GM12878 (cell line): ENCODE results near the gene MED10. TPM values are rescaled to one million over a fixed set of nuclear protein-coding genes. Genes with fewer than 3 reads are reported as not detected.

ENCODE experiments used
- ATAC-seq: fragments of 200-7000 bp; cut with Tn5 transposase; 3 replicates; pipeline ENCODE4 v1.9.1; 2020; ENCODE audit warnings: mild to moderate bottlenecking, moderate library complexity
- BruUV-seq: library from RNA; stranded (reverse); fragments of 400-500 nt; replicated peaks from 2 replicates; lab custom pipeline; 2021; lab: Mats Ljungman, UMichigan
- CTCF ChIA-PET: fragments of 300-600 bp; sonication (Branson Sonifier 250); formaldehyde crosslinking; extraction: SDS; loops from one replicate; lab custom pipeline; 2021; ENCODE audit warnings: inconsistent platforms; lab: Yijun Ruan, JAX
- POLR2A ChIA-PET: fragments of 350-600 bp; formaldehyde crosslinking; extraction: SDS; loops from one replicate; lab custom pipeline; 2021; ENCODE audit warnings: inconsistent platforms; lab: Charles Lee
- RAD21 ChIA-PET: fragments of 300-600 bp; sonication (Branson Sonifier 250); formaldehyde crosslinking; loops from one replicate; lab custom pipeline; 2023; ENCODE audit warnings: antibody characterized with exemption; ENCODE audit not compliant: unreplicated experiment; lab: Charles Lee
- SMC1A ChIA-PET: fragments of 300-600 bp; sonication (Branson Sonifier 250); formaldehyde crosslinking; loops from one replicate; lab custom pipeline; 2023; ENCODE audit not compliant: unreplicated experiment, uncharacterized antibody; lab: Charles Lee
- DNase-seq: peaks from one replicate; pipeline ENCODE4 v3.0.0-alpha.2; 2011; ENCODE audit warnings: low read depth, low spot score
- FAIRE-seq: peaks from 3 replicates; lab custom pipeline; 2011; peaks lifted over from hg19 to GRCh38; lab: Jason Lieb, UNC
- H2AFZ ChIP-seq: 2 replicates; pipeline ENCODE4 v1.6.0; 2011; ENCODE audit warnings: low read depth, low read length, control low read depth; ENCODE audit not compliant: control insufficient read depth
- H3K27ac ChIP-seq: 2 replicates; pipeline ENCODE4 v1.5.1; 2011; ENCODE audit warnings: control low read depth; ENCODE audit not compliant: control insufficient read depth, insufficient read depth
- H3K27me3 ChIP-seq, 2 experiments: replicated peaks in 1 of 2; 2 replicates each; pipeline versions ENCODE4 v1.6.0 to v1.6.1; 2011; ENCODE audit warnings: low read length in 1 of 2; ENCODE audit not compliant: control insufficient read depth in 2 of 2, insufficient read depth in 2 of 2
- H3K36me3 ChIP-seq, 2 experiments: 2 replicates each; pipeline ENCODE4 v1.5.1; 2011; ENCODE audit warnings: low read length in 1 of 2; ENCODE audit not compliant: control insufficient read depth in 2 of 2, insufficient read depth in 2 of 2
- H3K4me1 ChIP-seq: 2 replicates; pipeline ENCODE4 v1.6.1; 2011; ENCODE audit warnings: mild to moderate bottlenecking, low read length, moderate library complexity, mixed read lengths; ENCODE audit not compliant: control insufficient read depth, insufficient read depth
- H3K4me2 ChIP-seq: 2 replicates; pipeline ENCODE4 v1.6.0; 2011; ENCODE audit warnings: control low read depth; ENCODE audit not compliant: control insufficient read depth, insufficient read depth
- H3K4me3 ChIP-seq: fragments of 200-600 bp; sonication (generic); 2 replicates; pipeline ENCODE4 v1.5.1; 2016
- H3K79me2 ChIP-seq: 2 replicates; pipeline ENCODE4 v1.6.0; 2011; ENCODE audit warnings: low read length; ENCODE audit not compliant: control insufficient read depth, insufficient read depth
- H3K9ac ChIP-seq: 2 replicates; pipeline ENCODE4 v1.8.0; 2011; ENCODE audit warnings: low read length, control low read depth, mixed read lengths; ENCODE audit not compliant: control insufficient read depth, insufficient read depth
- H3K9me3 ChIP-seq: replicated peaks from 3 replicates; pipeline ENCODE4 v1.5.1; 2011; ENCODE audit warnings: mild to moderate bottlenecking, low read length; ENCODE audit not compliant: control insufficient read depth, insufficient read depth
- H4K20me1 ChIP-seq: 2 replicates; pipeline ENCODE4 v1.6.0; 2011; ENCODE audit not compliant: control insufficient read depth, insufficient read depth
- EED ChIP-seq: sonication (generic); IDR thresholded peaks from 2 replicates; pipeline ENCODE4 v1.6.1; 2016; ENCODE audit warnings: antibody characterized with exemption, low read depth
- GATAD2B ChIP-seq: fragments of 450-650 bp; conservative IDR thresholded peaks from 2 replicates; pipeline ENCODE4 v1.6.1; 2017; ENCODE audit warnings: low read depth, mild to moderate bottlenecking, moderate library complexity
- MYC ChIP-seq: IDR thresholded peaks from 2 replicates; pipeline ENCODE4 v1.6.1; 2011; ENCODE audit warnings: mild to moderate bottlenecking, low read length, moderate library complexity, inconsistent platforms; ENCODE audit not compliant: insufficient read depth, insufficient replicate concordance, insufficient read length, severe bottlenecking
- RBBP5 ChIP-seq: fragments of 200-600 bp; sonication (generic); conservative IDR thresholded peaks from 2 replicates; pipeline ENCODE4 v1.6.1; 2016
- SMARCA5 ChIP-seq: fragments of 450-650 bp; IDR thresholded peaks from 2 replicates; pipeline ENCODE4 v1.6.1; 2017; ENCODE audit warnings: mild to moderate bottlenecking
- ZBTB33 ChIP-seq: fragments of 450-650 bp; IDR thresholded peaks from 2 replicates; pipeline ENCODE4 v1.6.1; 2017; ENCODE audit warnings: mild to moderate bottlenecking
- ZNF622 ChIP-seq: fragments of 450-650 bp; IDR thresholded peaks from 2 replicates; pipeline ENCODE4 v1.6.1; 2017; ENCODE audit warnings: mild to moderate bottlenecking, inconsistent platforms
- WGBS: methylation state at CpG from one replicate; pipeline ENCODE4 v1.1.6; 2016; ENCODE audit warnings: low lambda C conversion rate; ENCODE audit not compliant: insufficient replicate concordance, insufficient coverage; ENCODE audit errors: missing lambda C conversion rate; 5-methylcytosine and 5-hydroxymethylcytosine counted together
- in situ Hi-C: fragments of 300-500 bp; cut with MboI; formaldehyde crosslinking; loops from 9 replicates; pipeline ENCODE4 v1.14.3; 2018; ENCODE audit warnings: mixed read lengths
- intact Hi-C: fragments of 100-400 bp; cut with micrococcal nuclease; formaldehyde crosslinking; loops from one replicate; pipeline ENCODE4 v1.14.2; 2022; ENCODE audit not compliant: unreplicated experiment
- polyA plus RNA-seq, 11 experiments: library from polyadenylated mRNA; depleted of rRNA in 4 of 11; unstranded in 6 of 11; stranded (reverse) in 5 of 11; fragments of >200 nt; fragmentation: Nextera tagmentation in 4 of 11; fragmentation: Illumina TruSeq in 1 of 11; extraction: Ambion mirVana in 4 of 11; extraction: Trizol in 1 of 11; gene quantifications; 1 replicate in 1 of 11; 2 replicates in 10 of 11; pipeline versions ENCODE4 v1.2.1 to v1.2.3, GENCODE V29; 2011 to 2016; ENCODE audit warnings: inconsistent platforms in 2 of 11, missing spikeins in 2 of 11, low read depth in 1 of 11
- total RNA-seq, 4 experiments: library from RNA; depleted of rRNA in 3 of 4; stranded (reverse); fragments of >200 nt in 3 of 4; fragmentation: Illumina TruSeq in 1 of 4; extraction: Trizol in 1 of 4; gene quantifications; 2 replicates each; pipeline versions ENCODE4 v1.2.1 to v1.2.3, GENCODE V29; 2013 to 2021
- TF ChIP-seq, protein P1 (sequence below): IDR thresholded peaks from 2 replicates; pipeline ENCODE4 v1.6.1; 2012; ENCODE audit warnings: mild to moderate bottlenecking, low read depth, low read length

Gene MED10
- total and polyA plus RNA-seq, 10 of the 15 experiments (the other 5 are each of a cell fraction or from before 2014, with no cell fraction given): 21.2 to 111 (median 46.6) TPM

- FAIRE-seq: no peak
- Histone ChIP-seq H2AFZ (peak overlapping the region; percentile 83), H3K36me3 (peaks cover 5 to 27% of the 10 kb centered on the region in 2 experiments), H3K27ac (peak overlapping the region; percentile 30; the same call in 1 of the 2 replicates)
- no peak for DNase-seq
- ATAC-seq: peak; percentile 27
- in situ Hi-C loops: loop anchor here (10.0 kb wide), 1 partner anchor 356 kb away; no protein-coding TSS in a partner anchor
- intact Hi-C loops: loop anchor here (2.0 to 10.0 kb wide), 5 partner anchors 104 to 626 kb away; partner anchors contain the start of gene TENT4A
- no peak for TF ChIP-seq RBBP5
- peak; percentile 14; the same call in 1 of the 2 replicates for TF ChIP-seq SMARCA5
- no peak for TF ChIP-seq EED
- TF ChIP-seq, all 136 proteins: peak for 1
- ChIA-PET POLR2A (interaction anchor here (0.7 to 0.9 kb wide), 3 partner anchors 11 to 95 kb away, joined by 3 to 4 read pairs (median 4); no protein-coding TSS in a partner anchor), RAD21 (interaction anchor here (0.7 to 1.2 kb wide), 10 partner anchors 12 to 387 kb away, joined by 3 to 4 read pairs (median 3); no protein-coding TSS in a partner anchor), SMC1A (interaction anchor here (0.6 to 1.6 kb wide), 10 partner anchors 8 to 760 kb away, joined by 3 to 5 read pairs (median 3); no protein-coding TSS in a partner anchor), CTCF (interaction anchor here (0.6 to 1.6 kb wide), 5 partner anchors 11 to 175 kb away, joined by 3 to 4 read pairs (median 3); no protein-coding TSS in a partner anchor)
- Histone ChIP-seq H3K9ac (peak overlapping the region; percentile 82), H3K9me3 (no peaks in the 10 kb centered on the region), H3K4me3 (peak overlapping the region; percentile 99), H3K4me2 (peak overlapping the region; percentile 93), H4K20me1 (0 out of 2 replicates have a peak, but pooled peaks cover 3% of the 10 kb centered on the region), H3K79me2 (peaks cover 32% of the 10 kb centered on the region), H3K4me1 (no peaks in the 10 kb centered on the region; the same call in 1 of the 2 replicates), H3K27me3 (no peaks in the 10 kb centered on the region)
- no TSS peak for BruUV-seq
- 4% methylated on average over 8 of the region's 8 CpGs for WGBS
Observed at GRCh38 chr5:6378766-6379103, 388 bp upstream of the MED10 start.

GRCh38 chr5:6377582-6377904, 804 bp downstream of the MED10 start:
- TF ChIP-seq, protein P1, sequence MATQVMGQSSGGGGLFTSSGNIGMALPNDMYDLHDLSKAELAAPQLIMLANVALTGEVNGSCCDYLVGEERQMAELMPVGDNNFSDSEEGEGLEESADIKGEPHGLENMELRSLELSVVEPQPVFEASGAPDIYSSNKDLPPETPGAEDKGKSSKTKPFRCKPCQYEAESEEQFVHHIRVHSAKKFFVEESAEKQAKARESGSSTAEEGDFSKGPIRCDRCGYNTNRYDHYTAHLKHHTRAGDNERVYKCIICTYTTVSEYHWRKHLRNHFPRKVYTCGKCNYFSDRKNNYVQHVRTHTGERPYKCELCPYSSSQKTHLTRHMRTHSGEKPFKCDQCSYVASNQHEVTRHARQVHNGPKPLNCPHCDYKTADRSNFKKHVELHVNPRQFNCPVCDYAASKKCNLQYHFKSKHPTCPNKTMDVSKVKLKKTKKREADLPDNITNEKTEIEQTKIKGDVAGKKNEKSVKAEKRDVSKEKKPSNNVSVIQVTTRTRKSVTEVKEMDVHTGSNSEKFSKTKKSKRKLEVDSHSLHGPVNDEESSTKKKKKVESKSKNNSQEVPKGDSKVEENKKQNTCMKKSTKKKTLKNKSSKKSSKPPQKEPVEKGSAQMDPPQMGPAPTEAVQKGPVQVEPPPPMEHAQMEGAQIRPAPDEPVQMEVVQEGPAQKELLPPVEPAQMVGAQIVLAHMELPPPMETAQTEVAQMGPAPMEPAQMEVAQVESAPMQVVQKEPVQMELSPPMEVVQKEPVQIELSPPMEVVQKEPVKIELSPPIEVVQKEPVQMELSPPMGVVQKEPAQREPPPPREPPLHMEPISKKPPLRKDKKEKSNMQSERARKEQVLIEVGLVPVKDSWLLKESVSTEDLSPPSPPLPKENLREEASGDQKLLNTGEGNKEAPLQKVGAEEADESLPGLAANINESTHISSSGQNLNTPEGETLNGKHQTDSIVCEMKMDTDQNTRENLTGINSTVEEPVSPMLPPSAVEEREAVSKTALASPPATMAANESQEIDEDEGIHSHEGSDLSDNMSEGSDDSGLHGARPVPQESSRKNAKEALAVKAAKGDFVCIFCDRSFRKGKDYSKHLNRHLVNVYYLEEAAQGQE: no peak
- no peak for TF ChIP-seq ZNF622
- no peak for TF ChIP-seq GATAD2B
- TF ChIP-seq MYC: peak; percentile 29
- no peak for TF ChIP-seq ZBTB33
- 8% methylated on average over 6 of the region's 6 CpGs for WGBS
- FAIRE-seq (no peak), ATAC-seq (peak; percentile 2; the same call in 2 of the 3 replicates), DNase-seq (no peak)
- Histone ChIP-seq H3K27me3 (no peaks in the 10 kb centered on the region), H3K79me2 (peaks cover 32% of the 10 kb centered on the region), H3K9ac (peak overlapping the region; percentile 82), H3K4me1 (no peaks in the 10 kb centered on the region), H3K4me2 (peak overlapping the region; percentile 86), H3K4me3 (peak overlapping the region; percentile 99), H2AFZ (no peak overlapping the region), H4K20me1 (0 out of 2 replicates have a peak, but pooled peaks cover 3% of the 10 kb centered on the region), H3K27ac (peak overlapping the region; percentile 82), H3K36me3 (peaks cover 12 to 35% of the 10 kb centered on the region in 2 experiments), H3K9me3 (no peaks in the 10 kb centered on the region)
- BruUV-seq: no TSS peak
- intact Hi-C loops (loop anchor here (5.0 to 10.0 kb wide), 4 partner anchors 105 to 625 kb away; partner anchors contain the start of gene TENT4A), in situ Hi-C loops (loop anchor here (10.0 kb wide), 1 partner anchor 357 kb away; no protein-coding TSS in a partner anchor)
- SMC1A ChIA-PET: interaction anchor here (1.0 to 2.2 kb wide), 5 partner anchors 19 to 147 kb away, joined by 3 to 5 read pairs (median 3); no protein-coding TSS in a partner anchor
- CTCF ChIA-PET: interaction anchor here (0.6 to 1.7 kb wide), 2 partner anchors 9 to 211 kb away, joined by 3 to 6 read pairs; no protein-coding TSS in a partner anchor
- RAD21 ChIA-PET: interaction anchor here (0.7 to 1.5 kb wide), 3 partner anchors 107 to 197 kb away, joined by 3 to 4 read pairs (median 3); no protein-coding TSS in a partner anchor
- POLR2A ChIA-PET: no interaction called here
